DMS79 treated with DMSO at 0.1 percent for 48 hours (cell line): ENCODE data around the gene CDC34.
"Not testable (repeated sequence)": the region's sequence is repeated elsewhere in the genome, so short reads cannot be mapped to it uniquely, and the experiment has no call there.

ENCODE experiments used
- DNase-seq: peaks from one replicate; lab custom pipeline; 2025; lab: John Stamatoyannopoulos, UW

The CDC34 gene

DNA sequence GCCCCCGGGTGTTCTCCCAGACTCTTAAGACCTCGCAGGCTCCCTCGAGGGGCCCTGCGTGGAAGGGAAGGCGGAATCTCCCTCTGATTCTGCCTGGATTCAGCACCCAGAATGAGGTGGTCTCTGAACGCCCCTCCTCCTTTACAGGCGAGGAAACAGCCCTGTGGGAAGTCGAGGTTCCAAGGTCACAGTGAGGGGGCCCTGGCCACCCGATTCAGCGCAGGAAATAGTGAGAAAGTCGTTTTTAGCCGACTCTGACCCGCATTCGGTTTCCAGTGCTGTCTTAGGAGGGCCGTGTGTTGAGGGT lies 41.9 kb downstream of the CDC34 start:
- DNase-seq, result no peak

DNA sequence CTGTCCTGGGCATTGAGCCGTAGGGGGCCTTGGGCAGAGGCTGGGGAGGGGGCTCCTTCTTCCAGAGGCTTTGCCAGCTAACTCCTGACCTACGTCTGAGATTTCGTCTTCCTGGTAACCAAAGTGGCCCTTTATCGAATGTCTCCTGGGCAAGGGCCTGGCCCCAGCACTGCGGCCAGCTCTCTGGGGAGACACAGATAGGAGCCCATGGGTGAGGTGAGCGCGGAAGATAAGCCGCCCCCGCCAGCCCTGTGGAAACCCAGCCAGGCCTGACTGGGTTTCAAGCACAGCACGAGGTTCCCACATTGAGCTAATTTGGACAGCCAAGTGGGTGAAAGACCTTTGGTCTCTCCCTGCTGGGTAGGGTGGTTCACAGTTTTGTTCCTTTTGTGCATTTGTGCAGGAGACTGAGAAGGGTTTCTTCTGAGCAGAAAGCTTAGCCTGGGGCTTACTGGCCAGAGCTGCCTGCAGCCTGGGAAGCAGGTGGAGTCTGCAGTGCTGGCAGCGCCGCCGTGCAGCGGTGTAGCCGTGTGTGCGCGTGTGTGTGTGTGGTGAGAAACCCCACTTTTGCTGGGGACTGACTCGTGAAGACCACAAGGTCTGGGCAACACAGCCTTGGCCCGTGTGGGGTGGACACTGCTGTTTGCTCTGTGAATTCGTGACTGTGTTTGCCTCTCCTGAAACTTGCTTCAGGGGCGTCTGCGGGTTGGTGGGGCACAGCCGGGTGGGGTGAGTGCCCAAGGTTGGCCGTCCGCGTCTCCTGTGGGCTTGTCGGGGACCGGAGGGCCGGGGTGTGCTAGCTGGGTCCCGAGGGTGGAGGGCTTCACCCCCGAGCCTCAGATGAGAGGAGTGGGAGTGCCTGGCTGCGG lies 43.3 kb downstream of the CDC34 start:
- DNase-seq, result peak; percentile 38

DNA sequence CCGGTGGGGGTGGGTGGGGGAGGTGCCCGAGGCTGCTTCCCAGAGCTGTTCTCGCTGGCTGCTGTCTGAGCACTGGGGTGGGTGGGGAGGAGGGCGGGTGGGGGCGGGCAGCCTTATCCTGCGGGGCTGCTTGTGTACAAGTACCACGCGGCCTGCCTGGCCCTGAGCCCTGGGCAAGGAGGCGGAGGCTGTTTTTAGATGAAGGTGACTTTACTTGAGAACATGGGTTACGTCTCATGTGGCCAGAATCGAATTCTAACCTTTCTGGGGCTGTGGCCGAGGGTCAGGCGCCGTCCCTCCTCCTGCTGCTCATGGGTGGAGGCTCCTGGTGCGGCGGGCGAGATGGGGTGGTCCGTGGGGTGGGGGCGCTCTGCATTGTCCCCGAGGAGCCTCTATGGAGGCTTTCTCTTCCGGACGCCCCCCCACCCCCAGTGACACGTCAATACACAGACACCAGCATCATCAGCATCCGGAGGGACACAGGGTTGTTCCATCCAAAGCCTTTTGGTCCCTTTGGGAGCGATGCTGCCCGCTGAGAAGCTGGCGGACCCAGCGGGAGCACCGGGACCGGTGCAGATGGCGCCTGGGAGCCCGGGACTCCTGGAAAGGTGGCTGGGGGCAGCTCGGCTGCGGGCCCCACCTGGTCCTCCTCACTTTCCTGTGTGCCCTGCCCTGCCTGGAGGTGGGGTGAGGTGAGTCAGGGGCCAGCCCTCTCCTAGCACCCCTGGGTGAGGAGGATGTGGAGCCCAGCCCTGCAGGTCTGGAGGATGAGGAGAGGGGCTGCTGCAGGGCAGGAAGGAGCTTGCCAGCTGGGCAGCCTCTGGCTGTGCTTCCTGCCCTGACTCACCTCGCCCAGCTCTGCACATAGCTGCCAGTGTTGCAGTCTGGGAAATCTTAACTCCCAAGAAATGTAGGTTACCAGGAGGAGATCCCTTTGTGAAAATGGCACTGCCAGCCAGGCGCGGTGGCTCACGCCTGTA lies 44.3 kb downstream of the CDC34 start:
- no peak for DNase-seq

DNA sequence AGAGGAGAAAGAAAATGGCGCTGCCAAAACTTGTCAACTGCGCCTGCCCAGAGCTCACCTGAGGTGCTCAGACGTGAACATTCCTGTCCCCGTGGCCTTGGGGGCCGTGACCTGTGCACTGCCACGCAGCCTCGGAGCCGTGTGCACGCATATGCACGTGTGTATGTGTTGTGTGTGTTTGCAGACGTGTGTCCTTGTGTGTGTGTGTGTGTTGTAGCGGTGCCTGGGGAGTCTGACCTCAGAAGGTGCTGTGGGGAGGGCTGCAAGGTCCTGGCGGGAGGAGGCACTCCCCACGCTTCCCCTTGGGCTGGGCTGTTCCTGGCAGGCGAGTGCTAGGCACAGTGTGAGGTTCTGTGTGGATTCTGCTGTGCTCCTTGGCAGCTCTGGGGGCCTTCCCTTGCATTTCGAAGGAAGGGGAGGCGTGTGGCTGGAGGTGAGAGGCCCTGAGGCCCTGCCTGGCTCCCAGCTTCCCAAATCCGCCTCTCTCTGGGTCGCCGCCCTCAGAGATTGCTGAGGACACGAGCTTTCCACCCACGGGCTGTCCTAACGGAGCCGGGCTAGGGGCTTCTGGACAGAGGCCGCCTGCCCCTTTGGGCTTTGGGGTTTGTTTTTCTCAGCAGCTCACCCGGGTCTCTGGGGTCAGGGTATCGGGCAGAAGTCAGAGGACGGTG lies 45.3 kb downstream of the CDC34 start:
- DNase-seq, result no peak

DNA sequence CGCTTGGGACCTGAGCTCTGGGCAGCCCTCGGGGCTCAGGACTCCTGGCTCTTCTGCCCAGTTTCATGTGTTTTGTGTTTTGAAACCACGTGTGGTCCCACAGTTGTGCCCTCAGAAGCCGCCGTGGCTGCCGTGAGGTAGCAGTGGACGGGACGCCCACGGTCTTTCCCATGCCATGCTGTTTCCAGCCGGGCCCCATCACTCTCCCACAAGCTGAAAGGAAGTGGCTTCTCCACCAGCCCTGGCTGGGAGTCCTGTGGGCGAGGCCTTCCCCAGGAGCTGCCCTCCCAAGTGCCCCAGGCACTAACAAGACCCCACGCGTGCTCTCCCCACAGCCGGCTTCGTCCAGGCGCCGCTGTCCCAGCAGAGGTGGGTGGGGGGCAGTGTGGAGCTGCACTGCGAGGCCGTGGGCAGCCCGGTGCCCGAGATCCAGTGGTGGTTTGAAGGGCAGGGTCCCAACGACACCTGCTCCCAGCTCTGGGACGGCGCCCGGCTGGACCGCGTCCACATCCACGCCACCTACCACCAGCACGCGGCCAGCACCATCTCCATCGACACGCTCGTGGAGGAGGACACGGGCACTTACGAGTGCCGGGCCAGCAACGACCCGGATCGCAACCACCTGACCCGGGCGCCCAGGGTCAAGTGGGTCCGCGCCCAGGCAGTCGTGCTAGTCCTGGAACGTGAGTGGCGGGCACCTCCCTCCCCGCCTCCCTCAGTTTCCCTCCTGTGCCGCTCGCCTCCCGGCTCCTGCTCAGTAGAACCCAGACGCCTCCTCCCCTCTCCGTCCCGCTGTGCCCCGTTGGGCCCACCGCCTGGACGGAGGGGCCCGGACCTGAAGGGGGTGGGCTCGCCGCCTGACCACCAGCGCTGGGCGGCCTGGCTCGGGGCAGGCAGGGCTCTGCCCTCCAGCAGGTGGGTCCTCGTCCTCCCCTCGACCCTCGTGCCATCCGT lies 46.2 kb downstream of the CDC34 start:
- DNase-seq, result no peak

DNA sequence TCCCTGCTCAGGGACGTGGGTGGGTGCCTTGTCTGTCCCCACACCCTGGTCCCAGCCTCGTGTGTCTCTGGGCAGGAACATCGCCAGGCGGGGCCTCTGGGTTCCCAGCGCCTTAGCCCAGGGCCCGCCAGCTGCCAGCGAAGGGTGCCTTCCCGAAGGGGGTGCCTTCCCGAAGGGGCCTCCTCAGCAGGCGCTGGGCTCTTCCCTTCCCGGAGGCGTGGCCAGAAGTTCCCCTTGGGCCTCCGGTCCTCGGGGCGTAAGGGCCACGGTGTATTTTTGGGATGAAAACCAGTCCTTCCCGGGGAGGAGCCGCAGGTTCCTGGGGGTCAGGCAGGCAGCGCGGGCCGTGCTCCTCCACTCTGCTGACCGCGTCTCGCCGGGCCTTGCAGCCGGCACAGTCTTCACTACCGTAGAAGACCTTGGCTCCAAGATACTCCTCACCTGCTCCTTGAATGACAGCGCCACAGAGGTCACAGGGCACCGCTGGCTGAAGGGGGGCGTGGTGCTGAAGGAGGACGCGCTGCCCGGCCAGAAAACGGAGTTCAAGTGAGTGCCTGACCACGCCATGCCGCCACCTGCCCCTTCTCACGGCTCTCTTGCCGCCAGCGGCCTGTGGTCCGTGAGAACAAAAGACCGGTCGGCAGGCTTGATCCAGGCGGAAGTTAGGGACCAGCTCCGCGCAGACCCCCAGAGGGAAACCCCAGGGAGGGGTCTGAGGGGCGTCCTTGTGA lies 47.7 kb downstream of the CDC34 start:
- no peak for DNase-seq

DNA sequence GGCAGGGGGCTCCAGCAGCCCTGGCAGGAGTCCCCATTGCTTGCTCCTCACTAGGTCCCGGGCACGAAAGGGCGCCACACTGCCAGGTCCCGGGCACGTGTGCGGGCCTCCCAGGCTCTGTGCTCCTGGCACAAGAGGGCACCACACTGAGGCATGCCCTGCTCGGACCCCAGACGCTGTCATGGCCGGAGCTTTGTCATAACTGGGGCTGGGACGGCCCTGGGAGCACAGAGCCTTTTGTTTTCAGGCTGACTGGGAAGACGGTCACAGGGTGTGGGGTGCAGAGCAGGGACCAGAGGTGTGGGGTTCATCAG lies 48.2 kb downstream of the CDC34 start:
- DNase-seq, result no peak

DNA sequence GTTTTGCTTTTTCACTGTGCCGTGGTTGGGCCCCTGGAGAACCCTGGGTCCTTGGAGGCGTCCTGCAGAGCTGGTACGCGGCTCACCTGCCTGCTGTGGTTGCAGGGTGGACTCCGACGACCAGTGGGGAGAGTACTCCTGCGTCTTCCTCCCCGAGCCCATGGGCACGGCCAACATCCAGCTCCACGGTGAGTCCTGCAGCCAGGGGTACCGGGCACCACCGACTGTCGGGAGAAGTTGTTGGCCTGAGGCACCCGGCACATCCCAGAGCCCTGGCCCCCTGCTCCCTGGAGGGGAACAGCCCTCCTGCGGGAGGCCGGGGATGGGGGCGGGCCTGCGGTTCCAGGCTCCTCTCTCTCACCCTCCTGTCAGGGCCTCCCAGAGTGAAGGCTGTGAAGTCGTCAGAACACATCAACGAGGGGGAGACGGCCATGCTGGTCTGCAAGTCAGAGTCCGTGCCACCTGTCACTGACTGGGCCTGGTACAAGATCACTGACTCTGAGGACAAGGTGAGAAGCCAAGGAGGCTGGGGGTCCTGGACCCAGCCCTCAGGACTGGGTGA lies 48.8 kb downstream of the CDC34 start:
- no peak for DNase-seq

DNA sequence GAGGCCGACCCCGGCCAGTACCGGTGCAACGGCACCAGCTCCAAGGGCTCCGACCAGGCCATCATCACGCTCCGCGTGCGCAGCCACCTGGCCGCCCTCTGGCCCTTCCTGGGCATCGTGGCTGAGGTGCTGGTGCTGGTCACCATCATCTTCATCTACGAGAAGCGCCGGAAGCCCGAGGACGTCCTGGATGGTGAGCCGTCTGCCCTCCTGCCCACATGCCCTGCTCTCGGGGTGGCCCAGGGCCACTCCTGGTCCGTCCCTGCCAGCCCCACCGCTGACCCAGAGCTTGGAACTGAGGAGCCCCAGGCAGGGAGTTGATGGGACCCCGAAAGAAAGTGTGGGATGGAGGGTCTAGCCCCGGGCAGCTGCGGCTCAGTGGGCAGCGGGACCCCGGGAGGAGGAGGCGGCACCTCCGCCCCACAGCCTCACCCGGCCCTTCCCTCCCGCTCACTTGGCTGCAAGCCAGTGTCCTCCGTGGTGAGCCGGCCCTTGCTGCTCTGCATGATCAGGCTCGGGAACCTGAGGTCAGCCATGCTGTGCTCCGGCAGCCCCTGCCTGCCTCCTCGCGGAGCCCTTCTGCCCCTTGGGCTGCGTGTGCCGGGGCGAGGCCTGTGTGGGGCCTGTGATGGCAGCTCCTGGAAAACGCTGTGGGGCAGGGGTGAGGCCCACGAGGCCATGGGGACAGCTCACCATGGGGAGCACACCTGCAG lies 50.0 kb downstream of the CDC34 start:
- DNase-seq, result no peak

DNA sequence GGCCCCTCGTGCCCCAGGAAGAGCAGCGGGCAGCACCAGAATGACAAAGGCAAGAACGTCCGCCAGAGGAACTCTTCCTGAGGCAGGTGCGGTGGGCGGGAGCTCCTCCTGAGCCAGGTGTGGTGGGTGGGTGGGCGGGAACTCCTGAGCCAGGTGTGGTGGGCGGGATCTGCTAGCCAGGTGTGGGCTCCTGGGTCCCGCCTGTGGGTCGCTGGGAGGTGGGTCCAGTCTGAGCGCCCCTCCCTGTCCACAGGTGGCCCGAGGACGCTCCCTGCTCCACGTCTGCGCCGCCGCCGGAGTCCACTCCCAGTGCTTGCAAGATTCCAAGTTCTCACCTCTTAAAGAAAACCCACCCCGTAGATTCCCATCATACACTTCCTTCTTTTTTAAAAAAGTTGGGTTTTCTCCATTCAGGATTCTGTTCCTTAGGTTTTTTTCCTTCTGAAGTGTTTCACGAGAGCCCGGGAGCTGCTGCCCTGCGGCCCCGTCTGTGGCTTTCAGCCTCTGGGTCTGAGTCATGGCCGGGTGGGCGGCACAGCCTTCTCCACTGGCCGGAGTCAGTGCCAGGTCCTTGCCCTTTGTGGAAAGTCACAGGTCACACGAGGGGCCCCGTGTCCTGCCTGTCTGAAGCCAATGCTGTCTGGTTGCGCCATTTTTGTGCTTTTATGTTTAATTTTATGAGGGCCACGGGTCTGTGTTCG lies 51.1 kb downstream of the CDC34 start:
- no peak for DNase-seq

DNA sequence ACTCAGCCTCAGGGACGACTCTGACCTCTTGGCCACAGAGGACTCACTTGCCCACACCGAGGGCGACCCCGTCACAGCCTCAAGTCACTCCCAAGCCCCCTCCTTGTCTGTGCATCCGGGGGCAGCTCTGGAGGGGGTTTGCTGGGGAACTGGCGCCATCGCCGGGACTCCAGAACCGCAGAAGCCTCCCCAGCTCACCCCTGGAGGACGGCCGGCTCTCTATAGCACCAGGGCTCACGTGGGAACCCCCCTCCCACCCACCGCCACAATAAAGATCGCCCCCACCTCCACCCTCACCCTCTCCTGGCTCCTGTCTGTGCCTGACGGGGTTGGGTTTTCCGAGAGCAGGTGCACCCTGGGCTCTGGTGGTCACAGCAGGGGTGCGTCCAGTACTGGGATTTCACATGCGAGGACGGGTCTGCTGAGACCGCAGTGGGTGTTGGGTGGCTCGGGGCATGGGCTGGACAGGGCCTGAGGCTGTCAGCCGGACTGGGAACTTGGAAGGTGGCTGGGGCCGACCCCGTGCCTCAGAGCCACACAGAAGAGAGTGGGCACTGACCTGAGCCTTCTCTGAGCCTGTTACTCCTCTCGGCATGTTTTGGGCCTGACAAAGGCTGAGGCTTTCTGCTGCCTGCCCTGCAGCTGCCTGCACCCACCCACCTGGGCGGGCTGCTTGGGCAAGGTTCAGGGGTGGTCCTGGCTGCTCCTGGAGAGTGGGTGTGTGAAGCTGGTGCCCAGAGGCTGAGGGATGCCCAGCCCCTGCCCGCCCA lies 51.8 kb downstream of the CDC34 start:
- DNase-seq, result no peak

DNA sequence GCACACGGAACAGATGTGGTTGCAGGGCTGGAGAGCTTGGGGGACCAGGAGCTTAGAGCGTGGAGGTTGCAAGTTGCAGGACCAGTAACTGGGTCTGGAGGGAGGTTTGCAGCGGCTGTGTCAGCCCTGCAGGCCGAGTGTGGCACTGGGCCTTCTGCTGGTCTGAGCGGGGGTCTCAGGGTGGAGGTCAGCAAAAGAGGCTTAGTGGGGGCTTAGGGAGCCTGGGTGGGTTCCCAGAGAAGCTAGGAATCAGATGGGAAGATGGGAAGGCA lies 52.3 kb downstream of the CDC34 start:
- no peak for DNase-seq

DNA sequence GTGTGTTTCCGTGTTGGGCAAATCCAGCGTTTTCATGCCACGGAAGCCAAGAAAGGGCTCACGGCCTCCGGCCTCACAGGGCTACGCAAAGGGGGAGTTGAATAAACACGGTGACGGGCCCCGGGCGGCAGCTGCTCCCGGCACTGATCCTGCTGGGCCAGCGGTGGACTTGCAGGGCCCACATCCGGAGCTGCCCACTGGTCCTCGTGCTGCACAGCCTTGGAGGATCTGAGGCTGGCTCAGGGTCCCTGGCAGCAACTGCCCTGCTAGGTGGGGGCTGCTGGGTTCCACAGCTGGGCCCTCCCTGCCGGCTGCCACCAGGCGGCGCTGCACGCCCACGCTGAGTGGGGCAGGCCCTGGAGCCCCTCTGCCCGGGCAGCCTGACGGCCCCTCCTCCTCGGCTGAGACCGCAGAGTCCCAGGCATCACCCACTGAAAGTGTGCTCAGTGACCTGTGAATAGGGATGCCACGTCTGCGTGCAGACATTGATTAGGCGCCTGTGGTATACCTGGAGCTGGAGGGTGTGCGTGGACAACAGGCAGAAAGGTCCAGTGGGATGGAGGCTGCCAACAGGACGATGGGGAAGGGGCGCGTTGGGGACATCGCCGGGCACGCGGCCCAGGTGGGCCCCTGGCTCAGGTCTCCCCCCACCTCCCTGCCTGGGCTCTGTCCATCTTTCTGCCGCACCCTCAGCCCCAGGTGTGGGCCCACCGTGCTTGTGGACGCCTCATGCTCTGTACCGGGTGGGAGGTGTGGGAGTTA lies 52.9 kb downstream of the CDC34 start:
- no peak for DNase-seq

DNA sequence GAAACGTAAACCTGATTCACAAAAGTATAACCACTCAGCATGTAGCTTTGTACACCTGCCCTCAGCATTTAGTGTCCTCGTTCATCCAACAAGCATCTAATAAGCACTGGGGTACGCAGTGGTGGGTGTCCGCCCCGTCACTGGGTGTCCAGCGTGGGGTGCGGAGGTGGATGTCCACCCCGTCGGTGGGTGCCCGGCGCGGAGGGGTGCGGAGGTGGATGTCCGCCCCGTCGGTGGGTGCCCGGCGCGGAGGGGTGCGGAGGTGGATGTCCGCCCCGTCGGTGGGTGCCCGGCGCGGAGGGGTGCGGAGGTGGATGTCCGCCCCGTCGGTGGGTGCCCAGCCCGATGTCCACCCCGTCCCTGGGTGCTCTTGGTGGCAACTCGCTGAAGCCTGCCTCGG lies 53.6 kb downstream of the CDC34 start:
- DNase-seq, result not testable (repeated sequence)

DNA sequence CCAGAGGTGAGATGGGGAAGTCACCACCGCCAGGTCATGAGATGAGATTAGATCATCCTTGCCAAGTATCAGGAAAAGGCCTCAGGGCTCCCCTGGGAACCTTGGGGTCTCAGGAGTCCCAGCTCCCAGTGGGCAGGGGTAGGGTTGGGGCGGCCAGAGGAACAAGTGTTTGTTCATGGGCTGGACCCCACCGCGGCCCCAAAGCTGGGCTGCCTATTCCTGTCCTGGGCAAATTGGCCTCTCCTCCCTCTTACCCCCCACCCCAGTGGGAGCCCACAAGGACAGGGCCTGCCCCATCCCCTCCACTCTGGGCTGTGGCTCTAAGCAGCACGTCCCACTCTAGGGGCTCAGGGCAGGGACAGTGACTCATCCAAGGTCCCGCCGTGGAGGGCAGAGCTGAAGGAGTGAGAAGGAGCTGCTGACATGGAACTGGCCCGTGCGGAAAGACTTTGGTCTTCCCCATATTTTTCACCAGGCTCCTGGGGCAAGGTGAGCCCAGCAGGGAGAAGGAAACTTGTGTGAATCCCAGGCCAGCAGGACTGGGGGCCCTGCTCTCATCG lies 54.1 kb downstream of the CDC34 start:
- DNase-seq, result no peak

DNA sequence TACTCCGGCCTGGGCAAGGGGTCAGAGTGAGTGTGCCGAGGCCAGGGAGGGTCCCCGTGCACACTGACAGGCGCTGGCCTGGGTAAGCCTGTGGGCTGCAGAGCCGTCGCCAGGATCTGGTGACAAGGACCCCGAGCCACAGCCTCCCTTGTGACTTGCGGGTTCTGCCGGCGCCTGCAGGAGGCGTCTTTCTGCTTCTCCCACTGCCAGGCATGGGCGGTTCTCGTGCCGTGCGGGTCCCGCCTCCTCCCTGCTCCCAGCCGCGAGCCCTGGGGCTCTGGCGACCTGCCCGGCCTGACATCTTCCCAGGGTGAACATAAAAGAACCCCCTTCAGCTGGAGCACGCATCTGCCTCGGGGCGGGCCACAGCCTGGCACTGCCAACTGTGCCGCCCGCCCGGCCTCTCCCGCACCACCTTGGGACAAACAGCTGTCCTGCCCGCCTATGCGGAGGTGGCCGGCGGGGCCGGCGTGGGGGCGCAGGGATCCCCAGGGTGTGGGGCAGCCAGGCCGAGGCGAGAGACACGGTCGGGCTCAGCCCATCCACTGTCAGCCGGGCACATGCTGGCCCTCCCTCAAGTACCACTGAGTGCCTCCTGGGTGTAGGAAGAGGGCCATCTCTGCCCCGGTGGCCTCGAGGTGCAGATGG lies 56.7 kb downstream of the CDC34 start:
- DNase-seq, result peak; percentile 92
